WERI-Rb-1 (cell line): ENCODE results near the gene FGF14.
"Not testable (repeated sequence)": the region's sequence is repeated elsewhere in the genome, so short reads cannot be mapped to it uniquely, and the experiment has no call there.

Experiments used
- DNase-seq: peaks from one replicate; pipeline ENCODE4 v3.0.0-alpha.2; 2020
- H3K27ac ChIP-seq: fragments of 250-450 bp; sonication (Bioruptor Pico); 2 replicates; pipeline ENCODE4 v1.5.1; 2020; ENCODE audit warnings: mild to moderate bottlenecking, moderate library complexity
- H3K27me3 ChIP-seq: fragments of 250-450 bp; sonication (Bioruptor Pico); 2 replicates; pipeline ENCODE4 v1.5.1; 2021; ENCODE audit warnings: mild to moderate bottlenecking, low read depth, moderate library complexity; ENCODE audit not compliant: insufficient read depth, severe bottlenecking
- H3K36me3 ChIP-seq: fragments of 250-450 bp; sonication (Bioruptor Pico); 2 replicates; pipeline ENCODE4 v1.5.1; 2020; ENCODE audit warnings: mild to moderate bottlenecking, moderate library complexity
- H3K4me3 ChIP-seq: 2 replicates; pipeline ENCODE4 v1.5.1; 2011; ENCODE audit warnings: low read depth, mild to moderate bottlenecking, control low read depth, low read length
- H3K9me3 ChIP-seq: fragments of 250-450 bp; sonication (Bioruptor Pico); 2 replicates; pipeline ENCODE4 v1.5.1; 2021; ENCODE audit warnings: mild to moderate bottlenecking, moderate library complexity; ENCODE audit not compliant: severe bottlenecking
- CTCF ChIP-seq: IDR thresholded peaks from 2 replicates; pipeline ENCODE4 v1.5.1; 2011; ENCODE audit warnings: low read depth, mild to moderate bottlenecking, control low read depth, inconsistent platforms, low read length

Gene FGF14

GRCh38 chr13:102138635-102139190 is 263.1 kb downstream of the FGF14 start:
- Histone ChIP-seq H3K9me3 (no peaks in the 10 kb centered on the region), H3K4me3 (no peak overlapping the region), H3K27ac (no peak overlapping the region), H3K27me3 (no peaks in the 10 kb centered on the region), H3K36me3 (no peaks in the 10 kb centered on the region)
- TF ChIP-seq CTCF, result no peak
- no peak for DNase-seq

- H3K36me3 ChIP-seq, H3K27ac ChIP-seq, H3K9me3 ChIP-seq, H3K27me3 ChIP-seq, H3K4me3 ChIP-seq, DNase-seq: not testable (repeated sequence)
These were observed 263.9 kb downstream of the FGF14 start for GRCh38 chr13:102137904-102138303.

GRCh38 chr13:102136735-102137296 is 265.0 kb downstream of the FGF14 start:
- no peaks in the 10 kb centered on the region for H3K36me3 ChIP-seq
- H3K9me3 ChIP-seq, result no peaks in the 10 kb centered on the region
- TF ChIP-seq CTCF, result no peak
- H3K4me3 ChIP-seq, result no peak overlapping the region
- no peaks in the 10 kb centered on the region for H3K27me3 ChIP-seq
- DNase-seq, result no peak
- no peak overlapping the region for H3K27ac ChIP-seq

GRCh38 chr13:102132777-102133295 is 269.0 kb downstream of the FGF14 start:
- Histone ChIP-seq H3K27ac (no peak overlapping the region), H3K9me3 (no peaks in the 10 kb centered on the region), H3K36me3 (no peaks in the 10 kb centered on the region), H3K4me3 (no peak overlapping the region), H3K27me3 (no peaks in the 10 kb centered on the region)
- DNase-seq, result no peak
- TF ChIP-seq CTCF, result no peak

- Histone ChIP-seq H3K4me3 (no peak overlapping the region), H3K9me3 (no peaks in the 10 kb centered on the region), H3K27me3 (no peaks in the 10 kb centered on the region), H3K27ac (no peak overlapping the region), H3K36me3 (no peaks in the 10 kb centered on the region)
- no peak for TF ChIP-seq CTCF
- DNase-seq, result no peak
These were observed 270.6 kb downstream of the FGF14 start for GRCh38 chr13:102131246-102131645.

GRCh38 chr13:102128216-102128810 is 273.5 kb downstream of the FGF14 start:
- Histone ChIP-seq H3K27me3 (no peaks in the 10 kb centered on the region), H3K36me3 (no peaks in the 10 kb centered on the region), H3K9me3 (no peaks in the 10 kb centered on the region), H3K4me3 (no peak overlapping the region), H3K27ac (no peak overlapping the region)
- DNase-seq, result no peak
- no peak for TF ChIP-seq CTCF
